GM23338 (cell line): ENCODE data around the gene CFAP126. TPM values are rescaled to one million over a fixed set of nuclear protein-coding genes. Genes with fewer than 3 reads are reported as not detected.

Experiments
- ATAC-seq: fragments of 200-7000 bp; cut with Tn5 transposase; 3 replicates; pipeline ENCODE4 v1.9.1; 2020
- DNase-seq: peaks from one replicate; pipeline ENCODE4 v3.0.0-alpha.2; 2015; ENCODE audit warnings: low spot score
- H2AFZ ChIP-seq: fragments of 200-600 bp; sonication (generic); 2 replicates; pipeline ENCODE4 v1.8.0; 2016; ENCODE audit warnings: antibody characterized with exemption, mild to moderate bottlenecking, moderate library complexity
- H3F3A ChIP-seq: fragments of 200-600 bp; sonication (generic); replicated peaks from 2 replicates; pipeline ENCODE4 v1.8.0; 2017; ENCODE audit warnings: antibody characterized with exemption, mixed run types, low read depth
- H3K27ac ChIP-seq: fragments of 200-600 bp; sonication (generic); 2 replicates; pipeline ENCODE4 v1.6.1; 2016; ENCODE audit warnings: low read depth
- H3K27me3 ChIP-seq: fragments of 200-600 bp; sonication (generic); 2 replicates; pipeline ENCODE4 v1.8.0; 2016; ENCODE audit warnings: mild to moderate bottlenecking, mixed run types, moderate library complexity; ENCODE audit not compliant: insufficient read depth
- H3K36me3 ChIP-seq: fragments of 200-600 bp; sonication (generic); 2 replicates; pipeline ENCODE4 v1.8.0; 2016; ENCODE audit warnings: mild to moderate bottlenecking; ENCODE audit not compliant: insufficient read depth
- H3K4me1 ChIP-seq: fragments of 200-600 bp; sonication (generic); 2 replicates; pipeline ENCODE4 v1.8.0; 2016; ENCODE audit warnings: mild to moderate bottlenecking, moderate library complexity; ENCODE audit not compliant: insufficient read depth
- H3K4me2 ChIP-seq: fragments of 200-600 bp; sonication (generic); 2 replicates; pipeline ENCODE4 v1.7.1; 2017; ENCODE audit warnings: mixed run types
- H3K4me3 ChIP-seq: fragments of 200-600 bp; sonication (generic); 2 replicates; pipeline ENCODE4 v1.6.1; 2016; ENCODE audit warnings: mixed run types
- H3K79me2 ChIP-seq: fragments of 200-600 bp; sonication (generic); replicated peaks from 2 replicates; pipeline ENCODE4 v1.8.0; 2017; ENCODE audit warnings: mild to moderate bottlenecking; ENCODE audit not compliant: insufficient read depth
- H3K9me2 ChIP-seq: fragments of 200-600 bp; sonication (generic); 2 replicates; pipeline ENCODE4 v1.8.0; 2017; ENCODE audit not compliant: insufficient read depth
- H4K20me1 ChIP-seq: fragments of 200-600 bp; sonication (generic); replicated peaks from 2 replicates; pipeline ENCODE4 v1.8.0; 2017; ENCODE audit warnings: mild to moderate bottlenecking; ENCODE audit not compliant: insufficient read depth
- H3K27ac Mint-ChIP-seq: 2 replicates; pipeline ENCODE4 v1.8.0; 2020; ENCODE audit warnings: inconsistent platforms, mild to moderate bottlenecking, moderate library complexity, mixed read lengths
- H3K27me3 Mint-ChIP-seq: 3 replicates; pipeline ENCODE4 v1.8.0; 2022; ENCODE audit warnings: low read depth, mild to moderate bottlenecking, moderate library complexity, mixed read lengths, inconsistent platforms; ENCODE audit not compliant: insufficient read depth, poor library complexity
- H3K36me3 Mint-ChIP-seq: 3 replicates; pipeline ENCODE4 v1.8.0; 2021; ENCODE audit warnings: low read depth, mild to moderate bottlenecking, inconsistent platforms, moderate library complexity, mixed read lengths
- H3K4me1 Mint-ChIP-seq: 3 replicates; pipeline ENCODE4 v1.8.0; 2020; ENCODE audit warnings: mild to moderate bottlenecking, inconsistent platforms, mixed read lengths
- H3K4me3 Mint-ChIP-seq: 3 replicates; pipeline ENCODE4 v1.8.0; 2021; ENCODE audit warnings: moderate library complexity, mild to moderate bottlenecking, inconsistent platforms, mixed read lengths
- H3K9me3 Mint-ChIP-seq: 3 replicates; pipeline ENCODE4 v1.8.0; 2020; ENCODE audit warnings: moderate library complexity, mild to moderate bottlenecking, inconsistent platforms, mixed read lengths
- CREB1 ChIP-seq: fragments of 250-450 bp; sonication (Bioruptor Pico); IDR thresholded peaks from 2 replicates; pipeline ENCODE4 v1.5.0; 2020; ENCODE audit warnings: low read depth, mild to moderate bottlenecking, moderate library complexity
- CTCF ChIP-seq, 2 experiments: fragments of 200-600 bp in 1 of 2; sonication (generic) in 1 of 2; conservative IDR thresholded peaks; 2 replicates each; pipeline versions ENCODE4 v1.5.1 to v1.6.1; 2016 to 2017; ENCODE audit warnings: antibody characterized with exemption in 2 of 2, low read depth in 2 of 2, mild to moderate bottlenecking in 2 of 2, moderate library complexity in 1 of 2
- EZH2 ChIP-seq: fragments of 200-600 bp; sonication (generic); IDR thresholded peaks from one replicate; pipeline ENCODE4 v1.8.0; 2017; ENCODE audit warnings: antibody characterized with exemption, mild to moderate bottlenecking, low read depth; ENCODE audit not compliant: unreplicated experiment
- EZH2phosphoT487 ChIP-seq: fragments of 200-600 bp; sonication (generic); IDR thresholded peaks from one replicate; pipeline ENCODE4 v1.8.1; 2018; ENCODE audit warnings: antibody characterized with exemption; ENCODE audit not compliant: unreplicated experiment
- NANOG ChIP-seq: IDR thresholded peaks from 2 replicates; pipeline ENCODE4 v1.6.1; 2016; ENCODE audit warnings: antibody characterized with exemption, borderline replicate concordance
- POLR2AphosphoS5 ChIP-seq: IDR thresholded peaks from 2 replicates; pipeline ENCODE4 v1.6.1; 2016; ENCODE audit warnings: antibody characterized with exemption, low read depth
- REST ChIP-seq: IDR thresholded peaks from one replicate; pipeline ENCODE4 v1.6.1; 2018; ENCODE audit warnings: antibody characterized with exemption; ENCODE audit not compliant: unreplicated experiment
- ZNF462 ChIP-seq: fragments of 250-450 bp; sonication (Bioruptor Pico); IDR thresholded peaks from 2 replicates; pipeline ENCODE4 v1.5.0; 2020; ENCODE audit warnings: mild to moderate bottlenecking, moderate library complexity
- polyA plus RNA-seq: library from polyadenylated mRNA; unstranded; fragments of >200 nt; fragmentation: Nextera tagmentation; extraction: Ambion mirVana; gene quantifications from 2 replicates; pipeline ENCODE4 v1.2.1, GENCODE V29; 2016
- total RNA-seq: library from RNA; depleted of rRNA; stranded (reverse); fragments of >200 nt; shearing (Covaris generic); gene quantifications from 2 replicates; pipeline ENCODE4 v1.2.3, GENCODE V29; 2014

CFAP126 gene
- total and polyA plus RNA-seq, 2 experiments from 2014 or later = not detected

GRCh38 chr1:161342821-161343220 lies 24.9 kb downstream of the CFAP126 start (continued):
- TF ChIP-seq ZNF462 (CRISPR knock-in tag) (no peak), EZH2 (no peak), POLR2AphosphoS5 (no peak), CREB1 (CRISPR knock-in tag) (no peak), CTCF (conservative IDR thresholded peaks at IDR 0.05; ENCODE audit: low read depth in 2 of 2) (no peak)

GRCh38 chr1:161342177-161342576 lies 25.5 kb downstream of the CFAP126 start:
- H3K36me3 Mint-ChIP-seq = peaks cover 60% of the 10 kb centered on the region
- H3K9me3 Mint-ChIP-seq = no peaks in the 10 kb centered on the region
- H3K36me3 ChIP-seq = peaks cover 14% of the 10 kb centered on the region
- TF ChIP-seq EZH2phosphoT487 (no peak), NANOG (no peak), EZH2 (no peak), REST (no peak)

More at GRCh38 chr1:161342177-161342576, 25.5 kb downstream of the CFAP126 start:
- Histone ChIP-seq H3K9me2 (no peaks in the 10 kb centered on the region), H3K4me3 (no peak overlapping the region), H3F3A (0 out of 2 replicates have a peak, but pooled peaks cover 3% of the 10 kb centered on the region), H2AFZ (no peak overlapping the region), H3K4me1 (no peaks in the 10 kb centered on the region), H3K4me2 (no peak overlapping the region), H3K27me3 (no peaks in the 10 kb centered on the region), H4K20me1 (0 out of 2 replicates have a peak, but pooled peaks cover 3% of the 10 kb centered on the region), H3K79me2 (no peaks in the 10 kb centered on the region), H3K27ac (no peak overlapping the region)
- H3K27ac Mint-ChIP-seq = no peak overlapping the region
- no peak overlapping the region for H3K4me3 Mint-ChIP-seq
- no peaks in the 10 kb centered on the region for H3K4me1 Mint-ChIP-seq
- no peak for DNase-seq
- ATAC-seq = no peak
- H3K27me3 Mint-ChIP-seq = peaks cover 1% of the 10 kb centered on the region
